K562 treated with DMSO at 1 percent for 4 hours (cell line): ENCODE data around the gene GJC3. TPM values are rescaled to one million over a fixed set of nuclear protein-coding genes. Genes with fewer than 3 reads are reported as not detected.

ENCODE experiments used
- total RNA-seq: library from RNA; unstranded; fragments of 300-600 nt; gene quantifications from 2 replicates; pipeline ENCODE4 v1.2.3, GENCODE V29; 2022; ENCODE audit not compliant: insufficient read depth

The GJC3 gene
- not detected in 2 replicates for total RNA-seq

GRCh38 chr7:99928994-99929729 is at the start of gene GJC3:
Gene GJC3 (minus strand): TSS chr7:99929620. CDS start chr7:99929620, 0 bp downstream.

DNA sequence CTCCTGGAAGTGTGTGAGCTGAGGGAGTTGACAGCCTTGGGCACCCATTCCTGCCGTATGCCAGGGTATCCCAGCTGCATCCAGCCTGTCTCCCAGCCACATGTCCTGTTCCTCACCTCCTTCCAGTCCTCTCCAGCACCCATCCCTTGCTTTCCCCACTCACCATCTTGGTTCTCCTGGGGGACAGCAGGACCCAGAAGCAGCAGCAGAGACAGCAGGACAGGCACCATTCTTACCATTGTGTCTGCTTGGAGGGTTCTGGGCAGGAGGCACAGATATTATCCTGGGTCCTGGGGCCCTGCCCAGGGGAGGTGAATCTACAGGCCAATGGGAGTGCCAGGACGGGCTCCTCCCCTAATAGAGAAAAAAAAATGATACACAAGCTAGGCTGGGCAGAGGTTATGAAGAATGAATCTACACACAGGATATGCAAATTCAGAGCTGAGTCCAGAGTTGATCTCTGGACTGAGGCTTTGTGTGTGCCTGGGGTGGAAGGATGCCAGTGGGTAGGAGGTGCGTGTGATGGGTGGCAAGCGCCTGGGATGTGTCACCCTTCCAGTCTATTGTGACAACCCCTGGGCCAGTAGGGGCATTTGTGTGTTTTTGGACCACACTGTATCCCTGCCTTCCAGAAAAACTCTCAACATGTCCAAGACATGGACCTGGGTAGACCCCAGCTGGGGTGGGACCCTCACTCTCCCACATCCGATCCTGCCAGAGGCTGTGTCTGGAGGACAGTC is 46.5 kb upstream of the GJC3 start, which contains the start of gene AZGP1:
Gene AZGP1, minus strand, starts transcription at position 250 of the 740 bp plus-strand sequence. Its CDS starts 11 bp downstream, at position 239.

DNA sequence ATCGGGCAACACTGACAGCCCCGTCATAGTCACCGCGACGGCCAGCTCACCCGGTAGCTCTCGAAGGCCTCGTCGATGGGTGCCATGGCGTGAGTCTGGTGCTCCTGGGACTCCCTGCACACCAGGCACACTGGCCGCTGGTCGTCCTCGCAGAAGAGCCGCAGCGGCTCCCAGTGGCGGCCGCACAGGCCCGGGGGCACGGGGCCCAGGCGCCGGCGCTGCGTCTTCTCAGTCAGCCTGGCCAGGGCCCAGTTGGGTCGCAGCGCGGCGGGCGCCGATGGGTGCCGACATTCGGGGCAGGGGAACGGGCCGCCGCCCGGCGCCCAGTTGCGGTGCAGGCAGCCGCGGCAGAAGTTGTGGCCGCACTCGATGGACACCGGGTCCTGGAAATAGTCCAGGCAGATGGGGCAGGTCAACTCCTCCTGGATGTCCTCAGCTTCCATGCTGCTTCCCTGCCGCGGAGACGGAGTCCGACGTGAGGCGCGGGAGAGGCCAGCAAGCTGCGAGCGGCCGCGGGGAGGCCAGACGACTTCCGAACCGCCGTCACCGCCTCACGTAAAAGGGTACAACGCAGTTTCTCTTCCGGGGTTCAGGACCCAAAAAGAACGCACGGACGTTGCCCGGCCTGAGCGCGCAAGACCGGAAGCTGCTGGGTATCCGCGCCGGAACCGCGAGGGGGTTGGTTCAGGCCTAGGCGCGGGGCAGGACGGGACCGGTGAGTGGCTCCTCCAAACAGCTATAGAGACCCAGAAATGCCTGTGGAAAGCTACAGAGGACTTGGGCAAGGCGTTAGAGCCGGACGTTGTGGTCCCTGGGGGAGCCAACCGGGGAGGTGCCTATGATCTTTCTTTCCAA is 10.2 kb downstream of the GJC3 start, which contains the start of gene TRIM4:
Gene TRIM4, minus strand, starts transcription at position 572 of the 855 bp plus-strand sequence. Its CDS starts 129 bp downstream, at position 443.

DNA sequence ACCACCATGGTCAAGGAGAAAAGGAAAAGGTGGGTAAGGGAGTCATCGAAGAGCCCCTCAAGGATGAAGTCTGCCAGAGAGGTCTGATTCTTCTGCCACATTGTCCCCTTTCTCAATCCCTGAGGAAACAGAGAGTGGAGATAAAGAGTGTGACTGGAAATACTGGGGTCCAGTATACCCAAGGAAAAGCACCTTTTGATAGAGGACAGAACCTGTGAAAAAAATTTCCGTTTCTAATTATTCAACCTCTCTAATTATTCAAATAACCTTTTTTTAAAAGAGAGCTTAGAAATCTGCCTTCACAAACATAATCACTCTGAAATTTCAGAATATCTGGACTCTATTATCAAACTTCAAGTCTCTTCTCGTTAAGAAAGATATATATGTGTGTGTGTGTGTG is 52.5 kb downstream of the GJC3 start, which contains the start of gene OR2AE1:
Gene OR2AE1, minus strand, starts transcription at position 101 of the 400 bp plus-strand sequence. Its CDS starts 0 bp downstream, at position 101.

Other genes with a start within 250 kb of the GJC3 start
- 2.3 and 4.0 TPM in 2 replicates for gene CYP3A5, start 249.6 kb downstream of the GJC3 start, total RNA-seq
- not detected in 2 replicates for gene CYP3A7, start 194.4 kb downstream of the GJC3 start, total RNA-seq
- gene CYP3A4, start 145.4 kb downstream of the GJC3 start, total RNA-seq, result not detected in 2 replicates
- not detected in 2 replicates for gene CYP3A43, start 101.6 kb downstream of the GJC3 start, total RNA-seq
- not detected in 2 replicates for gene OR2AE1, start 52.6 kb downstream of the GJC3 start, total RNA-seq
- gene TRIM4, start 10.1 kb downstream of the GJC3 start, total RNA-seq, result 35.4 and 35.7 TPM in 2 replicates
- gene AZGP1, start 46.4 kb upstream of the GJC3 start, total RNA-seq, result not detected in 2 replicates
- 15.1 and 17.2 TPM in 2 replicates for gene ZKSCAN1, start 86.0 kb upstream of the GJC3 start, total RNA-seq
- gene ZSCAN21, start 120.2 kb upstream of the GJC3 start, total RNA-seq, result 8.1 and 8.9 TPM in 2 replicates
- gene ZNF3, start 152.1 kb upstream of the GJC3 start, total RNA-seq, result 17.9 and 23.2 TPM in 2 replicates
- 158 and 176 TPM in 2 replicates for gene COPS6, start 159.3 kb upstream of the GJC3 start, total RNA-seq
- gene MCM7, start 171.8 kb upstream of the GJC3 start, total RNA-seq, result 544 and 550 TPM in 2 replicates
- gene AP4M1, start 172.0 kb upstream of the GJC3 start, total RNA-seq, result 10.1 and 12.3 TPM in 2 replicates
- 83.4 and 94.5 TPM in 2 replicates for gene TAF6, start 189.7 kb upstream of the GJC3 start, total RNA-seq
- gene CNPY4, start 190.0 kb upstream of the GJC3 start, total RNA-seq, result 4.1 and 6.5 TPM in 2 replicates
- 1.5 and 1.9 TPM in 2 replicates for gene MBLAC1, start 197.3 kb upstream of the GJC3 start, total RNA-seq
- 305 and 308 TPM in 2 replicates for gene LAMTOR4, start 219.3 kb upstream of the GJC3 start, total RNA-seq
- 15.4 and 28.7 TPM in 2 replicates for gene TRAPPC14, start 229.1 kb upstream of the GJC3 start, total RNA-seq
- gene GAL3ST4, start 239.0 kb upstream of the GJC3 start, total RNA-seq, result 2.3 and 3.4 TPM in 2 replicates
- 0.82 and 4.1 TPM in 2 replicates for gene GPC2, start 247.8 kb upstream of the GJC3 start, total RNA-seq
- 5.7 TPM in 2 replicates for gene STAG3, start 248.3 kb upstream of the GJC3 start, total RNA-seq